Neural progenitor cell (in vitro differentiated cells): ENCODE data around the gene NEB. TPM values are rescaled to one million over a fixed set of nuclear protein-coding genes. Genes with fewer than 3 reads are reported as not detected.
A peak's percentile ranks its signal among the peaks of the same experiment; 100 is the strongest.

Experiments
- DNase-seq: peaks from one replicate; pipeline ENCODE4 v3.0.0-alpha.2; 2016; ENCODE audit warnings: low spot score
- H2AFZ ChIP-seq: fragments of 200-600 bp; sonication (generic); replicated peaks from 2 replicates; pipeline ENCODE4 v1.6.1; 2016; ENCODE audit warnings: antibody characterized with exemption
- H3F3A ChIP-seq: fragments of 200-600 bp; sonication (generic); 2 replicates; pipeline ENCODE4 v1.6.1; 2016; ENCODE audit warnings: antibody characterized with exemption, low read depth
- H3K27ac ChIP-seq: fragments of 200-600 bp; sonication (generic); 2 replicates; pipeline ENCODE4 v1.5.1; 2016; ENCODE audit warnings: mild to moderate bottlenecking
- H3K27me3 ChIP-seq: fragments of 200-600 bp; sonication (generic); 2 replicates; pipeline ENCODE4 v1.6.1; 2016; ENCODE audit warnings: mild to moderate bottlenecking, moderate library complexity
- H3K36me3 ChIP-seq: fragments of 200-600 bp; sonication (generic); 2 replicates; pipeline ENCODE4 v1.5.1; 2016
- H3K4me1 ChIP-seq: fragments of 200-600 bp; sonication (generic); 2 replicates; pipeline ENCODE4 v1.6.1; 2016; ENCODE audit warnings: mixed run types
- H3K4me2 ChIP-seq: fragments of 200-600 bp; sonication (generic); 2 replicates; pipeline ENCODE4 v1.6.1; 2016
- H3K4me3 ChIP-seq: fragments of 200-600 bp; sonication (generic); 2 replicates; pipeline ENCODE4 v1.5.1; 2016
- H3K79me2 ChIP-seq: fragments of 200-600 bp; sonication (generic); 2 replicates; pipeline ENCODE4 v1.6.1; 2016; ENCODE audit warnings: low read depth
- H3K9ac ChIP-seq: fragments of 200-600 bp; sonication (generic); 2 replicates; pipeline ENCODE4 v1.6.1; 2016
- H3K9me3 ChIP-seq: fragments of 200-600 bp; sonication (generic); 2 replicates; pipeline ENCODE4 v1.5.1; 2016; ENCODE audit warnings: low read depth
- H4K20me1 ChIP-seq: fragments of 200-600 bp; sonication (generic); 2 replicates; pipeline ENCODE4 v1.6.1; 2016; ENCODE audit warnings: low read depth
- H3K27ac Mint-ChIP-seq: 3 replicates; pipeline ENCODE4 v1.8.0; 2021; ENCODE audit warnings: mixed read lengths
- H3K27me3 Mint-ChIP-seq: 2 replicates; pipeline ENCODE4 v1.8.0; 2022; ENCODE audit warnings: low read depth, mild to moderate bottlenecking, inconsistent platforms, moderate library complexity, mixed read lengths; ENCODE audit not compliant: insufficient read depth
- H3K36me3 Mint-ChIP-seq: 3 replicates; pipeline ENCODE4 v1.8.0; 2021; ENCODE audit warnings: mixed read lengths
- H3K4me1 Mint-ChIP-seq: 3 replicates; pipeline ENCODE4 v1.8.0; 2021; ENCODE audit warnings: mixed read lengths
- H3K4me3 Mint-ChIP-seq: 3 replicates; pipeline ENCODE4 v1.8.0; 2021; ENCODE audit warnings: mild to moderate bottlenecking, moderate library complexity, mixed read lengths
- H3K9me3 Mint-ChIP-seq: 3 replicates; pipeline ENCODE4 v1.8.0; 2020; ENCODE audit warnings: mixed read lengths
- CTCF ChIP-seq: fragments of 200-600 bp; sonication (generic); IDR thresholded peaks from 2 replicates; pipeline ENCODE4 v1.5.1; 2017; ENCODE audit warnings: antibody characterized with exemption, mild to moderate bottlenecking
- EZH2 ChIP-seq: fragments of 200-600 bp; sonication (generic); IDR thresholded peaks from 2 replicates; pipeline ENCODE4 v1.6.1; 2017; ENCODE audit warnings: antibody characterized with exemption, mild to moderate bottlenecking, moderate library complexity
- EZH2phosphoT487 ChIP-seq: fragments of 200-600 bp; sonication (generic); IDR thresholded peaks from 2 replicates; pipeline ENCODE4 v1.6.1; 2017; ENCODE audit warnings: antibody characterized with exemption
- total RNA-seq: library from RNA; depleted of rRNA; stranded (reverse); fragments of >200 nt; gene quantifications from 2 replicates; pipeline ENCODE4 v1.2.3, GENCODE V29; 2015; ENCODE audit warnings: low replicate concordance

Gene NEB
- total RNA-seq, 1 donor from 2014 or later: 0.49 TPM

GRCh38 chr2:151556121-151556520, 178.2 kb downstream of the NEB start:
- Histone ChIP-seq H4K20me1 (no peaks in the 10 kb centered on the region), H2AFZ (no peak overlapping the region), H3K4me2 (no peak overlapping the region), H3K36me3 (no peaks in the 10 kb centered on the region), H3K4me1 (peaks cover 3% of the 10 kb centered on the region), H3K9me3 (no peaks in the 10 kb centered on the region), H3F3A (no peaks in the 10 kb centered on the region), H3K79me2 (no peaks in the 10 kb centered on the region), H3K27me3 (no peaks in the 10 kb centered on the region), H3K4me3 (no peak overlapping the region), H3K9ac (no peak overlapping the region), H3K27ac (no peak overlapping the region)
- Mint-ChIP-seq H3K27me3 (peaks cover 6% of the 10 kb centered on the region), H3K27ac (no peak overlapping the region), H3K36me3 (no peaks in the 10 kb centered on the region), H3K4me1 (peaks cover 3% of the 10 kb centered on the region), H3K9me3 (no peaks in the 10 kb centered on the region), H3K4me3 (no peak overlapping the region)
- TF ChIP-seq CTCF (no peak), EZH2phosphoT487 (no peak), EZH2 (no peak)
- DNase-seq: no peak

DNA sequence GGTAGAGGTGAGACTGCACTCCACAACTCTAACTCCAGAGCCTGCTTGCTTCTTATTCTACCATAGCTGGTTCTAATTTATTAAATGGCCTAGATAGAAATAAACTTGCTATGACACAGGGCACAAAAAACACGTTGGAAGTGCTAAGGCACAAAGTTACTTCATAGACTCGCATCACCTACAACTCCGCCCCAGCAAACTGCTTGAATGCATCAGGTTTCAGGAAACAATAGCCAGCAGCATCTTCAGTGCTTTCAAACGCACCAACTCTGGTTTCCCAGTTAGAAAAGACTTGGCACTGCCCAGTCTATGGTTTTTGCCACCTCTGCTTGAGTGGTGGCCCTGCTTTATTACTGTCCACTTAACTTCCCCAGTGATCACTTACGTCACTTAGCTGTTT, 182.0 kb downstream of the NEB start:
- no peaks in the 10 kb centered on the region for H3K36me3 ChIP-seq
- DNase-seq: peak; percentile 8
- no peak overlapping the region for H3K27ac ChIP-seq
- no peak overlapping the region for H3K4me3 Mint-ChIP-seq
- no peaks in the 10 kb centered on the region for H3K9me3 ChIP-seq
- no peaks in the 10 kb centered on the region for H3K27me3 ChIP-seq
- no peak overlapping the region for H3K4me2 ChIP-seq
- peaks cover 3% of the 10 kb centered on the region for H3K4me1 ChIP-seq
- H3K36me3 Mint-ChIP-seq: no peaks in the 10 kb centered on the region
- H3F3A ChIP-seq: no peaks in the 10 kb centered on the region
- H3K27ac Mint-ChIP-seq: no peak overlapping the region
- no peaks in the 10 kb centered on the region for H4K20me1 ChIP-seq
- peaks cover 3% of the 10 kb centered on the region for H3K4me1 Mint-ChIP-seq
- peak overlapping the region; percentile 68 for H2AFZ ChIP-seq
- H3K27me3 Mint-ChIP-seq: peaks cover 5% of the 10 kb centered on the region
- H3K79me2 ChIP-seq: no peaks in the 10 kb centered on the region
- TF ChIP-seq EZH2phosphoT487 (no peak), EZH2 (no peak), CTCF (no peak)
- H3K9ac ChIP-seq: no peak overlapping the region
- no peak overlapping the region for H3K4me3 ChIP-seq
- H3K9me3 Mint-ChIP-seq: no peaks in the 10 kb centered on the region

GRCh38 chr2:151551556-151551955, 182.7 kb downstream of the NEB start:
- H3K27ac Mint-ChIP-seq: no peak overlapping the region
- H3K4me1 Mint-ChIP-seq: peaks cover 3% of the 10 kb centered on the region
- Histone ChIP-seq H3K36me3 (no peaks in the 10 kb centered on the region), H3F3A (no peaks in the 10 kb centered on the region), H2AFZ (no peak overlapping the region), H3K9ac (no peak overlapping the region), H3K27me3 (no peaks in the 10 kb centered on the region), H3K4me3 (no peak overlapping the region), H3K27ac (no peak overlapping the region), H4K20me1 (no peaks in the 10 kb centered on the region), H3K4me1 (peaks cover 3% of the 10 kb centered on the region), H3K4me2 (no peak overlapping the region), H3K79me2 (no peaks in the 10 kb centered on the region), H3K9me3 (no peaks in the 10 kb centered on the region)
- no peaks in the 10 kb centered on the region for H3K36me3 Mint-ChIP-seq
- H3K27me3 Mint-ChIP-seq: peaks cover 5% of the 10 kb centered on the region
- no peak for TF ChIP-seq EZH2phosphoT487
- TF ChIP-seq EZH2: no peak
- no peak for TF ChIP-seq CTCF
- no peak for DNase-seq
- H3K9me3 Mint-ChIP-seq: no peaks in the 10 kb centered on the region
- no peak overlapping the region for H3K4me3 Mint-ChIP-seq

DNA sequence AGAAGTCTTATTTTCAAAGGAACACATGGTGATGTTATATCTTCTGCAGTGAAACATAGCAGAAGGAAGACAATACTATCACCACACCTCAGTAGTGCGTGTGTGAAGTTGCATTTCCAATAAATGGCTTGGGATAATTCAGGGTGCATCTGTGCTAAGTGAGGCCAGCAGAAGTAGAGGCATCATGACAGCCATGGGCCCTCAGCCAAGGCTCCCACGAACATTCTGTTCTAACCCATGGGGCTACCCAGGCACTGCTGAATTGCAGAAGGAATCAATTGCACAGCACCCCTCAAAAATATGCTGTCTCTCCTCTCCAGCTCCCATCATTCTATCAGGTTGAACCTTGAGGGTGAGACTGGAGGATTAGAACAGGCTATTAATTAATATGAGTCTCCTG, 185.1 kb downstream of the NEB start:
- Histone ChIP-seq H3K4me1 (peaks cover 9% of the 10 kb centered on the region), H3K4me2 (no peak overlapping the region), H3K27ac (no peak overlapping the region), H4K20me1 (no peaks in the 10 kb centered on the region), H3K79me2 (no peaks in the 10 kb centered on the region), H3K27me3 (no peaks in the 10 kb centered on the region), H3K9me3 (no peaks in the 10 kb centered on the region), H3K36me3 (no peaks in the 10 kb centered on the region), H2AFZ (no peak overlapping the region), H3K4me3 (no peak overlapping the region), H3K9ac (no peak overlapping the region), H3F3A (no peaks in the 10 kb centered on the region)
- Mint-ChIP-seq H3K27me3 (peaks cover 7% of the 10 kb centered on the region), H3K9me3 (no peaks in the 10 kb centered on the region), H3K36me3 (no peaks in the 10 kb centered on the region), H3K4me1 (peaks cover 3% of the 10 kb centered on the region), H3K4me3 (no peak overlapping the region), H3K27ac (no peak overlapping the region)
- no peak for TF ChIP-seq EZH2phosphoT487
- no peak for TF ChIP-seq EZH2
- TF ChIP-seq CTCF: no peak
- no peak for DNase-seq
